Subcutaneous adipose tissue (tissue), 4 donors: Measurements from ENCODE around the gene NAV3. TPM values are rescaled to one million over a fixed set of nuclear protein-coding genes. Genes with fewer than 3 reads are reported as not detected.

Source experiments
- total RNA-seq, 4 donors: library from RNA; depleted of rRNA; stranded (reverse); fragments of >200 nt; gene quantifications; one replicate each; pipeline ENCODE4 v1.1.0, GENCODE V29; 2016
- TF ChIP-seq, protein P1 (sequence below): fragments of 450-650 bp; IDR thresholded peaks from one replicate; pipeline ENCODE4 v1.5.1; 2016; ENCODE audit warnings: low read depth, mild to moderate bottlenecking, control low read depth, antibody characterized with exemption, moderate library complexity

NAV3 gene
- total RNA-seq, 4 donors from 2014 or later, result 9.3 to 36.6 (median 20.6) TPM

DNA sequence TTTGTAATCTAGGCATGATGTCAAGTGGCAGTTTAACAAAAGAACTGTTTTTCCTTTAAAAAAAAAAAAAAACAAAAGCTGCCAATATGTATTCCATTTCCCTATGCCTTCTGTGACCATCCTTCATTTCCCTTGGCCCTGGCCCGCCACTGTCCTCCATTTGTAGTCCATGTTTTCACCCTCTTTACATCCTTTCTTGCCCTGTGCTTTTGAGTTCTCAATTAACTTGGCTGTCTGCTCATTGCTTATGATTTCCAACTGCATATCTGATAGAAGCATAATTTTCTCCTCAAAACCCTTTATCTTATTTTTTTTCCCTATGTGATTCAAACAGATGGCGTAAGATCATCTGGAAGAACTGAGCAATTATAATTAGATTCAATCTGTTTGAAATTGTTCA, 297.5 kb downstream of the NAV3 start:
- TF ChIP-seq, protein P1, sequence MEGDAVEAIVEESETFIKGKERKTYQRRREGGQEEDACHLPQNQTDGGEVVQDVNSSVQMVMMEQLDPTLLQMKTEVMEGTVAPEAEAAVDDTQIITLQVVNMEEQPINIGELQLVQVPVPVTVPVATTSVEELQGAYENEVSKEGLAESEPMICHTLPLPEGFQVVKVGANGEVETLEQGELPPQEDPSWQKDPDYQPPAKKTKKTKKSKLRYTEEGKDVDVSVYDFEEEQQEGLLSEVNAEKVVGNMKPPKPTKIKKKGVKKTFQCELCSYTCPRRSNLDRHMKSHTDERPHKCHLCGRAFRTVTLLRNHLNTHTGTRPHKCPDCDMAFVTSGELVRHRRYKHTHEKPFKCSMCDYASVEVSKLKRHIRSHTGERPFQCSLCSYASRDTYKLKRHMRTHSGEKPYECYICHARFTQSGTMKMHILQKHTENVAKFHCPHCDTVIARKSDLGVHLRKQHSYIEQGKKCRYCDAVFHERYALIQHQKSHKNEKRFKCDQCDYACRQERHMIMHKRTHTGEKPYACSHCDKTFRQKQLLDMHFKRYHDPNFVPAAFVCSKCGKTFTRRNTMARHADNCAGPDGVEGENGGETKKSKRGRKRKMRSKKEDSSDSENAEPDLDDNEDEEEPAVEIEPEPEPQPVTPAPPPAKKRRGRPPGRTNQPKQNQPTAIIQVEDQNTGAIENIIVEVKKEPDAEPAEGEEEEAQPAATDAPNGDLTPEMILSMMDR, result no peak

GRCh38 chr12:78143717-78144116, 313.0 kb downstream of the NAV3 start:
- TF ChIP-seq, protein P1, result no peak

GRCh38 chr12:78145398-78145797, 314.7 kb downstream of the NAV3 start:
- TF ChIP-seq, protein P1, result no peak

GRCh38 chr12:78146365-78146772, 315.7 kb downstream of the NAV3 start:
- TF ChIP-seq, protein P1, result no peak

DNA sequence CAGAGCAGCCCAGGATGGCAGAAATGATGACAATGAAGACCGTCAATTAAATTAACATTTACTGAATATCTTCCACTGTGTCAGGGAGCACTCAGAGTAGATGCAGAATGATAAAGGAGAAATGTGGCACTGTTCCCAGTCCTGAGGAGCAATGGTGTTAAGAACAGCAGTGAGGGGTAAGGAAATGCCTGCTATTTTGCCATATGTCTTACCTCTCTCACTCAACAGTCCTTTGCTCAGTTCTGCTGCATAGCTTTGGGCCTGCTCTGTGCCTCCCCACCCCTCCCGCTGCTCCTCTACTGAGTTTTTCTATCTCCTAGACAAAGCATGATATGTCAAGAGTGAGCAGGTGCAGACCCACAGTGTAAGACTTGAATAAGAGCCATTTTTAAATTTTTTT, 318.8 kb downstream of the NAV3 start:
- TF ChIP-seq, protein P1, result no peak

DNA sequence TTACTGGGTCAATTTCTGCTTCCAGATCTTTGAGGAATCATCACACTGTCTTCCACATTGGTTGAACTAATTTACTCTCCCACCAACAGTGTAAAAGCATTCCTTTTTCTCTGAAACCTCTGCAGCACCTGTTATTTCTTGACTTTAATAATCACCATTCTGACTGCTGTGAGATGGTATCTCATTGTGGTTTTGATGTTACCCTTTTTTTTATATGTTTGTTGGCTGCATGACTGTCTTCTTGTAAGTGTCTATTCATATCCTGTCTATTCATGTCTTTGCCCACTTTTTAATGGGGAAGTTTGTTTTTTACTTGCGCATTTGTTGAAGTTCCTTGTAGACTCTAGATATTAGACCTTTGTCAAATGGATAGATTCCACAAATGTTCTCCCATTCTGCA, 324.9 kb downstream of the NAV3 start:
- TF ChIP-seq, protein P1, result no peak

DNA sequence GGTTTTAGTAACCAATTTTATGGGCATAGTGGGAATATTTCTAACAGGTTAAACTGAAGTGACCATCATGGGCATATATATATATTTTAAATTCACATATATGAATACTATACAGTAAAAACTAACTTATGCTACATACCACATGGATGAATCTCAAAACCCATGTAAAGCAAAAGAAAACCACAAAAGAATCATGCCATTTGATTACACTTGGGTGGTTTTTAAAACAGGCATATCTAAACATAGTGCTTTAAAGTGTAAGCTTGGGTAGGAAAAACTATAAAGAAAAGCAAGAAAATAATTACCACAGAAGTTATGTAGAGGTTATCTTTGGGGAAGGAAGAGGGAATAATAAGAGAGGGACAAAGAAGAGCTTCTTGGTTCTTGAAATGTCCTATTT, 326.1 kb downstream of the NAV3 start:
- TF ChIP-seq, protein P1, result no peak

DNA sequence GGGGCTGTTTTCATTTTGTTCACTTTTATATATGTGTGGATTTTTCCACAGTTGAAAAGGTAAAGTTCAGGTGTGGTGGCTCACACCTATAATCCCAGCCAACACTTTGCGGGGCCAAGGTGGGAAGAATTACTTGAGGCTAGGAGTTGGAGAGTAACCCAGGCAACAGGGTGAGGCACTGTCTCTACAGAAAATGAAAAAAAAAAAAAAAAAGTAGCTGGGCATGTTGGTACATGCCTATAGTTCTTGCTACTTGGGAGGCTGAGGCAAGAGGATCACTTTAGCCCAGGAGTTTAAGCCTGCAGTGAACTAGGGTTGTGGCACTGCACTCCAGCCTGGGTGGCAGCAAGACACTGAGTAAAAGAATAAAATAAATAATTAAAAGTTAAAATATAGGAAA, 326.5 kb downstream of the NAV3 start:
- TF ChIP-seq, protein P1, result no peak
